HG03469 (cell line): ENCODE measurements around the gene ZDHHC22.

Experiments
- ATAC-seq: cut with Tn5 transposase; IDR thresholded peaks from one replicate; pipeline ENCODE4 v1.9.1; 2021; ENCODE audit warnings: mild to moderate bottlenecking, moderate library complexity, moderate number of reproducible peaks; ENCODE audit not compliant: unreplicated experiment

The ZDHHC22 gene

GRCh38 chr14:77085538-77085937 is 56.1 kb downstream of the ZDHHC22 start:
- ATAC-seq: no peak

GRCh38 chr14:77084985-77085384 is 56.6 kb downstream of the ZDHHC22 start:
- ATAC-seq: no peak

DNA sequence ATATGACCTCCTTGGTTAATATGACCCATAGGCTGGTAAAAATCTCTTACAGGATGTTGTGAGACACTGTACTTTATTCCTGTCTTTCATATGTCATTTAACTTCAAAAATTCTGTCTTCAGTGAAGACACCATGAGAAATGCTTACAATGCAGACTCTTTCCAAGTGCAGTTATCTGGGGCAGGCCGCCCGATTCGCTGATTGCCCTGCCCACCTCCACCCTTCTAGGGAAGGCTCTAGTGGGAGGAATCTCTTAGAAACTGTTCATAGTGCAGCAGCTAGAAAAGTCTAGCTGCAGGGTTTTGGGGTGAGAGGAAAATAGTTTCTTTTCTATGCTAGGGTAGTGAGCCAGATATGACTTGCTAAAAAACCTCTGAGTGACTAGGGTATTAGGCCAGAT is 58.5 kb downstream of the ZDHHC22 start:
- no peak for ATAC-seq

GRCh38 chr14:77082356-77082755 is 59.2 kb downstream of the ZDHHC22 start:
- ATAC-seq: no peak
